NCI-H345 (cell line): ENCODE results near the gene PSMA8.
"Not testable (repeated sequence)": the region's sequence is repeated elsewhere in the genome, so short reads cannot be mapped to it uniquely, and the experiment has no call there.

Experiments used
- DNase-seq: peaks from one replicate; lab custom pipeline; 2025; lab: John Stamatoyannopoulos, UW

Gene PSMA8

DNA sequence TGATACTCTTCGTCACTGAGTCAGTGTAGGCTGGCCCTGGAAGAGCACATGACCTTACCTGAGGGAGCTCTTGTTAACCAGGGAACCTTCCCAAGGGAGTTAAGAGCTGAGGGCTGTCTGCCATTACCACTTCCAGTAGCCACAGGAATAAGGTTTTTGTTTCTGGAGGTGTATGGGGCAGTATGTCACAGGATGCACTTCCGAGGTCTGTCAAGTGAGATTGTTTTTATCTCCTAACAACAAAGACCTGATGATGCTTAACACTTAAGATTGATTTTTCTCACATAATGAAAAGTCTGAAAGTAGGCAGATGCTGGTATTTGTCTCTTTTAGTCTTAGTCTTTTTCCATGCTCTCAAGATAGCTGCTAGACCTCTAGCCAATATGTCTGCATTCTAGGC, 41.8 kb downstream of the PSMA8 start:
- DNase-seq, result no peak

GRCh38 chr18:26176134-26176533, 42.5 kb downstream of the PSMA8 start:
- no peak for DNase-seq

DNA sequence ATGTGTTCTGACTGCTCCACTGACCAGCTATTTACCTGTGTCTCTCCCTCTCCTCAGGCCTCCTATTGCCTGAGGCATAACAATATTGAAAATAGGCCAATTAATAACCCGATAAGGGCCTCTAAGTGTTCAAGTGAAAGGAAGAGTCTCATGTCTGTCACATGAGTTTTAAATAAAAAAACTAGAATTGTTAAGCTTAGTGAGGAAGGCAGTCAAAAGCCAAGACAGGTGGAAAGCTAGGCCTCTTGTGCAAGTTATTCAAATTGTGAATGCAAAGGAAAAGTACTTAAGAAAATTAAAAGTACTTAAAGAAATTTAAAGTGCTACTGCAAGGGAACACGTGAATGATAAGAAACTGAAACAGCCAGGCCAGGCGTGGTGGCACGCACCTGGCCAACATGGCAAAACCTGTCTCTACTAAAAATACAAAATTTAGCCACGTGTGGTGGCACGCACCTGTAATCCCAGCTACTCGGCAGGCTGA, 47.7 kb downstream of the PSMA8 start:
- no peak for DNase-seq

- no peak for DNase-seq
Measured at GRCh38 chr18:26183395-26184112, 49.9 kb downstream of the PSMA8 start.

DNA sequence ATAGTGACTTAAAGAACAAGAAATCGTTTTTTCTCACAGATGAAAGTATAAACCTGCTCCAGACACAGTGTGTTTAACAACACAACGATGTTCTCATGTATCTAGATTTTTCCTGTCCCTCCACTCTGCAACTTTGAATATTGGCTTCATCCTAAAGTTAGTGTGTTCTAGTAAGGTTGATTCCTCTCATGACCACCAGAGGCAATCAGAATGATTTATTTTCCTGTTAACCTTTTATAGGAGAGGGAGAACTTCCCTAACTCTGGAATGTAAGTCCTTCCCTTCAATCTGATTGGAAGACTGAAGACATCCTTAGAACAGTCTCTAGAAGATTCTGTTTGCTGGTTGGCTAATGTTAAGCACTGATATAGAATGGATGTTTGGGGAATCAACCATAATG, 51.6 kb downstream of the PSMA8 start:
- no peak for DNase-seq

GRCh38 chr18:26190506-26190905, 56.8 kb downstream of the PSMA8 start:
- DNase-seq, result no peak

- no peak for DNase-seq
Measured at GRCh38 chr18:26192233-26192632, 58.6 kb downstream of the PSMA8 start.

DNA sequence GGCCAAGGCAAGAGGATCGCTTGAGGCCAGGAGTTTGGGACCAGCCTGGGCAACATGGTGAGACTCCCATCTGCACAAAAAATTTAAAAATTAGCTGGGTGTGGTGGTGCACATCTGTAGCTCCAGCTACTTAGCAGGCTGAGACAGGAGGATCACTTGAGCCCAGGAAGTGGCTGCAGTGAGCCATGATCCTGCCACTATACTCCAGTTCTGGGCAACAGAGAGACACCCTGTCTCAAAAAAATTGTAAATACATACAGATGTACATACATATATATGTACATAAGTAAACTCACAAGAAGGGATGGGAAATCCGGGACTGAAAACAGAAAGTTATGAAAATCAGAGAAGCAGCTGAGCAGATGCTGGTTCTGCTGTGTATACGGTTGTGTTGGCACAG, 62.9 kb downstream of the PSMA8 start:
- no peak for DNase-seq

DNA sequence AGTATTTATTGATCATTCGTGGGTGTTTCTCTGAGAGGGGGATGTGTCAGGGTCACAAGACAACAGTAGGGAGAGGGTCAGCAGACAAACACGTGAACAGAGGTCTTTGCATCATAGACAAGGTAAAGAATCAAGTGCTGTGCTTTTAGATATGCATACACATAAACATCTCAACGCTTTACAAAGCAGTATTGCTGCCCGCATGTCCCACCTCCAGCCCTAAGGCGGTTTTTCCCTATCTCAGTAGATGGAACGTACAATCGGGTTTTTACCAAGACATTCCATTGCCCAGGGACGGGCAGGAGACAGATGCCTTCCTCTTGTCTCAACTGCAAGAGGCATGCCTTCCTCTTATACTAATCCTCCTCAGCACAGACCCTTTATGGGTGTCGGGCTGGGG, 68.3 kb downstream of the PSMA8 start:
- DNase-seq, result not testable (repeated sequence)

- no peak for DNase-seq
Measured at GRCh38 chr18:26205318-26205717, 71.6 kb downstream of the PSMA8 start.

DNA sequence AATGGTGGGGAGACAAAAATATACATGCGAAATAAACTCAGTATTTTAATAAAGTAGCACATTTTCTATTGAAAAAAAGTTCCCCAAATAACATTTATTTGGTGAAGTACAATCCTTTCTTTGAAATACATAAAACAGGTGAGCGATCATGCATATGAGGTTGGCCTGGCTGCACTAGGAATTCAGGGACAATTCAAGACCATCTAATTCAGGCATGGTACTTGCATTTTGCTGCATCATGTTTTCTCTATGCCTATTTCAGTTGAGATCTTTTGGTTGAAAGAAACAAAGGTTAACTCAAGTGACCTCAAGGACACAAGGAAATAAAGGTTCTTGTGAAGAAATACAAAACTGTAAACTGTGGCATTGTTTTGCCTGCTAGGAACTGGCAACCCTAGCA, 72.8 kb downstream of the PSMA8 start:
- no peak for DNase-seq

GRCh38 chr18:26207937-26208336, 74.3 kb downstream of the PSMA8 start:
- no peak for DNase-seq

DNA sequence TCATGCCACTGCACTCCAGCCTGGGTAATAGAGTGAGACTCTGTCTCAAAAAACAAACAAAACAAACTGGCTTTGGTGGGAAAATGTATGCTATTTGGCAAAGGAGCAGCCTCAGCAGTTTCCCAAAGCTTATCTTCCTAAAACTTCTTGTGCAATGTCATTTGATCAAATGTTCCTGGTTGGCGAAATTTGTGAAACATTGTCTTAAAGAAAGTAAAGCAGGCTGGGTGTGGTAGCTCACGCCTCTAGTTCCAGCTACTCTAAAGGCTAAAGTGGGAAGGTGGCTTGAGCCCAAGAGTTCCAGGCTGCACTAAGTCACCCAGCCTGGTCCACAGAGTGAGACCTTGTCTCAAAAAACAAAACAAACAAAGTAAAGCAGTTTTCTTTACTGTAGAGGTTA, 75.3 kb downstream of the PSMA8 start:
- DNase-seq, result no peak

- DNase-seq, result no peak
Measured at GRCh38 chr18:26210147-26210546, 76.5 kb downstream of the PSMA8 start.

DNA sequence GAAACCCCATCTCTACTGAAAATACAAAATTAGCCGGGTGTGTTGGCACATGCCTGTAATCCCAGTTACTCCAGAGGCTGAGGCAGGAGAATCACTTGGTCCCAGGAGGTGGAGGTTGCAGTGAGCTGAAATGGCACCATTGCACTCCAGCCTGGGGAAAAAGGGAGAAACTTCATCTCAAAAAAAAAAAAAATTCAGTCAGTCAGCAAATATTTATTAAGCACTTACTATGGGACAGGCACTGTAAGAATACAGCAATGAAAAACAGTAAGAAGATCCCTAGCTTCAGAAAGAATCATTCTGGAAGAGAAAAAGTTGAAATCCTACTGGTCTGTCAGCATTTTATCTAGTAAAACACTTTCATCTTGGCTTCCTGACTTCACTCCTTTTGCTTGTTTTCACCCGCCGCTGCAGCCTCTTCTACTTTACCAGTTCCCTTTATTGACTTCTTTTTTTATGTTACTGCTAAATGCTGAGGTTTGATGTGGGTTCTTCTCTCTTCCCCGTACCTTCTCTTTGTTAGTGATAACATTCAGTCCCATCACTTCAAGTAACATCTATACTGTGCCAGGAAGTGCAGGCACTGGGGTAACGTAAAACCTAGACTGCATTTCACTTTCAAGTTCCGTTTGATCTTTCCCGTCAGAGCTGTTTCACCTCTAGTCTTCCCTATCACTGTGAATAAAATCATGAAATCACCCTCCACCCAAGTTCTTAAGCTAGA, 81.7 kb downstream of the PSMA8 start:
- no peak for DNase-seq

GRCh38 chr18:26225022-26225693, 91.5 kb downstream of the PSMA8 start:
- no peak for DNase-seq

- no peak for DNase-seq
Measured at GRCh38 chr18:26225915-26226228, 92.2 kb downstream of the PSMA8 start.

DNA sequence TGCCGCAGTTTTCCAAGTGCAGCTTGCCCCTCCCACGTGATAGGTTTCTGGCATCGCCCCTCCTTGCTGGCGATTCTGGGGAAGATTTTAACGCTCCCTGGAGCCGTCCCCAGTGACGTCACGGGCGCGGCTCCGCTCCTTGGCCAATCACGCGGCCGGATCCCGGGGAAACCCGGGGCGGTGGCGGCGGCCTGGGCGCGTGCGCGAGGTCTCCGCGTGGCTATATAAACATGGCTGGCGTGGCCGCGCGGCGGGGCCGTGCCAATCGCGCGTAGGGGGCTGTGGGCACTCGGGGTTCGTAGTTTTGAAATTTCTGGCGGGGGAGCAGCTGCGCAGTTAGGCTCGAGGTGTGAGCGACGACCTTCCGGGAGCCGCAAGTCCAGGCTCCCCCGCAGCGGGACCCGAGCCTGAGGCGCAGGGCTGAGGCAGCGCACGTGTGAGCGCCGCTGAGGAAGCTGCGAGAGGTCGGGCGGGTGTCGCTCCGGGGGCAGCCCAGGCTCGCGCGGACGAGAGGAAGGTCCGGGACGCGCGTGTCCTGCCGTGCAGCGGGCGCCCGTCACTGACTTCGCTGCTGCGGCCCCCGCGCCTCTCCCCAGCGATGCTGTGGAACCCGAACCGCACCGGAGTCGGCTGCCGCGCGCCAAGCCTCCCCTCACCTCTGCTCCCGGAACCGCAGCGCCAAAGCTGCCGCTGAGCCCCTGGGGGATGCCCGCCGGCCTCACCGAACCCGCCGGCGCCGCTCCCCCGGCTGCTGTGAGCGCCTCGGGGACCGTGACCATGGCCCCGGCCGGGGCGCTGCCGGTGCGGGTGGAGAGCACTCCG, 92.8 kb downstream of the PSMA8 start, which contains the start of gene TAF4B:
Gene TAF4B, plus strand, starts transcription at position 217 of the 822 bp plus-strand sequence. Its CDS starts 489 bp downstream, at position 706.
- peak; percentile 95 for DNase-seq

DNA sequence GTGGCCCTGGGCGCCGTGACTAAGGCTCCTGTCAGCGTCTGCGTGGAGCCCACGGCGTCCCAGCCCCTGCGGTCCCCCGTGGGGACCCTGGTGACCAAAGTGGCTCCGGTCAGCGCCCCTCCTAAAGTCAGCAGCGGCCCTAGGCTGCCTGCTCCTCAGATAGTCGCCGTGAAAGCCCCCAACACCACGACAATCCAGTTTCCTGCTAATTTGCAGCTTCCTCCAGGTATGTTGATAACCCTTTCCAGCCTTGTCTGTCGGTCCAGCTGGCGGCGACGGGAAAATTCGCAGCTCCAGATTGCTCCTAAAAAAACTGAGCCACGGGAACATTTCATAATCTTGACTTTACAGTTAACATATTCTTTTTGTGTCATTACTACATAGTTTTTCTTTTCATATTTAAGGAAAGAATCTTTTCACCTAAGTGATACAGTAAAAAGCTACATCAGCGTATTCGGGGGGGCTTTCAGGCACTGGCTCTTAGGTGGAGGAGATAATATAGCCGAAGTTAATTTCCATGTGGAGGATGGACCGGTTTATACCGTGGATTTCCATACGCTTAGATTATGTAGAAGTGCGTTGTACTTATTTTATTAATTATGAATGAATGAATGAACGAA, 93.5 kb downstream of the PSMA8 start:
- no peak for DNase-seq

GRCh38 chr18:26228562-26229260, 95.0 kb downstream of the PSMA8 start:
- no peak for DNase-seq

GRCh38 chr18:26230497-26230896, 96.8 kb downstream of the PSMA8 start:
- DNase-seq, result no peak
